ENCODE data around the gene NYAP2. TPM values are rescaled to one million over a fixed set of nuclear protein-coding genes. Genes with fewer than 3 reads are reported as not detected.
A peak's percentile ranks its signal among the peaks of the same experiment; 100 is the strongest.

NYAP2 gene
- total RNA-seq, 4 donors from 2014 or later, result 0.13 to 0.47 TPM; not detected in 2

DNA sequence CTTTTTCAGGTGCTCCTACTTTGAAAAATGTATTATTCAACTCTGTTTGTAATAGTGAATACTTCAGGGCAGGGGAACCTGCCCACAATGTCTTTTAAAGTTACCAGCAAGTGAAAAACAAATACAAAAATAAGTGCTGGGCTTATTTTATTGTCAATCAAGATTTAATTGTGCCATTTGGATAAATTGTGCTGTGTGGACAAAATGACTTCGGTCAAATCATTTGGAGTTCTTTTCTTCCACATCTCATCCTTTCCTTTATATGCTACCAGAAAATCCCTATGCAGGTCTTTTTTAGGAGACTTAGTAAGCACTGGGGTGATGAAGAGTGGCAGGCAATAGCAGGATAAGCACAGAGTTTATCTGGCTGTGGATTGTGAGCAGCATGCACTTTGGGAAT lies 63.9 kb downstream of the NYAP2 start:
- Histone ChIP-seq H3K9me3 (no peaks in the 10 kb centered on the region), H3K27ac (no peak overlapping the region), H3K36me3 (no peaks in the 10 kb centered on the region), H3K27me3 (no peaks in the 10 kb centered on the region), H3K4me1 (no peaks in the 10 kb centered on the region), H3K4me3 (no peak overlapping the region)
- ATAC-seq, result no peak
- TF ChIP-seq EP300 (IDR thresholded peaks at IDR 0.05) (no peak), POLR2A (IDR thresholded peaks at IDR 0.05) (no peak), POLR2AphosphoS5 (IDR thresholded peaks at IDR 0.05) (no peak)
- TF ChIP-seq, protein P1, sequence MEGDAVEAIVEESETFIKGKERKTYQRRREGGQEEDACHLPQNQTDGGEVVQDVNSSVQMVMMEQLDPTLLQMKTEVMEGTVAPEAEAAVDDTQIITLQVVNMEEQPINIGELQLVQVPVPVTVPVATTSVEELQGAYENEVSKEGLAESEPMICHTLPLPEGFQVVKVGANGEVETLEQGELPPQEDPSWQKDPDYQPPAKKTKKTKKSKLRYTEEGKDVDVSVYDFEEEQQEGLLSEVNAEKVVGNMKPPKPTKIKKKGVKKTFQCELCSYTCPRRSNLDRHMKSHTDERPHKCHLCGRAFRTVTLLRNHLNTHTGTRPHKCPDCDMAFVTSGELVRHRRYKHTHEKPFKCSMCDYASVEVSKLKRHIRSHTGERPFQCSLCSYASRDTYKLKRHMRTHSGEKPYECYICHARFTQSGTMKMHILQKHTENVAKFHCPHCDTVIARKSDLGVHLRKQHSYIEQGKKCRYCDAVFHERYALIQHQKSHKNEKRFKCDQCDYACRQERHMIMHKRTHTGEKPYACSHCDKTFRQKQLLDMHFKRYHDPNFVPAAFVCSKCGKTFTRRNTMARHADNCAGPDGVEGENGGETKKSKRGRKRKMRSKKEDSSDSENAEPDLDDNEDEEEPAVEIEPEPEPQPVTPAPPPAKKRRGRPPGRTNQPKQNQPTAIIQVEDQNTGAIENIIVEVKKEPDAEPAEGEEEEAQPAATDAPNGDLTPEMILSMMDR (IDR thresholded peaks at IDR 0.05), result no peak
- WGBS, 2 donors (ENCODE audit: low coverage in 1 of 2), result 71 to 88% methylated on average over 1 of the region's 1 CpG

DNA sequence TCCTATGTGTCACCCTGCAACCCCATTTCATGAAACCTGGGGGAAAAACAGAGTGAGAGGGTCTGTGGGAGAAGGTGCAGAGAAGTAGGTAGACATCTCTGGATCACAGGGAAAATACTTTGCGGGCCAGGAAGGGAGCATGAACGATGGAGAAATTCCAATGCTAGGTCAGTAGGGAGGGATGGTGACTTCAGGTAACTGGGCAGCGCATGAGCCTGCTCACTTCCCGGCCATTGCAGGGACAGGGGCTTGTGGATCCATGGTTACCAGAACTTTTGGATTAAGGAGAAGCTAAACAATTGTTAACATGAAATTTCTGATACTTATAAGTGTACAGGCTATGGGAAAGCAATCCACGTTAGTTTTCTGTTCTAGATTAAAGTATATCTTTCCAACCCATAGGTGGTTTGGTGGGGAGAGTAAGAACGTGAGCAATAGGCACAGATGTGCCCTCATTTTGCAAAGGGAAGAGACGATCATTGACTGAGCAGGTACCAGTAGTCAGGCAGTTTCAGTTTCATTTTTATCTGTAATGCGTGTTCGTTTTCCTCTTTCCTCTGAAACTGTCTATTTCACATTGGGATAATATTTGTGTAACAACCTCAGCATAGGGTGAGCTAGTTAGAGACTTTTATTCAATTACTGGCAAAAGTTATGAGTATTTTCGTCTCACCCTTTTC lies 65.0 kb downstream of the NYAP2 start:
- H3K36me3 ChIP-seq, result no peaks in the 10 kb centered on the region
- H3K4me3 ChIP-seq, result peak overlapping the region in 1 of 2 donors; percentile 6
- no peaks in the 10 kb centered on the region for H3K9me3 ChIP-seq
- H3K4me1 ChIP-seq, result no peaks in the 10 kb centered on the region
- no peak for ATAC-seq
- H3K27ac ChIP-seq, result no peak overlapping the region
- no peak for TF ChIP-seq EP300 (IDR thresholded peaks at IDR 0.05)
- no peak for TF ChIP-seq POLR2AphosphoS5 (IDR thresholded peaks at IDR 0.05)
- TF ChIP-seq, protein P1 (IDR thresholded peaks at IDR 0.05), result no peak
- 73 to 75% methylated on average over 4 to 9 of the region's 10 CpGs for WGBS, 2 donors (ENCODE audit: low coverage in 1 of 2)
- no peaks in the 10 kb centered on the region for H3K27me3 ChIP-seq

DNA sequence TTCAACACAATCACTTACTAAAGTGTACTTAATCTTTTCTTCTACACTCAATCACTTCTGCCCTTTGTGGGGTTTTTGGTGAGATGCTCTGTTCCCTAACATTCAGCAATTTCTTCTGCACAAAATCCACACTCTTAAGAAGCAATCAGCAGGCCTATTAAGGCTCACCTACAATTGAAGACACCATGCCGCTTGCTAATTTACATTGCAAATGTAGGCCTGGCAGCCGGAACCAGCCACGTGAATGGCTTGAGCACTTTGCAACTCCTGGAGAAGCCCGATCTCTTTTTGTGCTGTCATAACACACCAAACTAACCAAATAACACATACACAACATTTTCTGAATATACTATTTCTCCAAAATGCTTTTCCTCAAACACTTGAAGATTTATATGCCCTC lies 66.3 kb downstream of the NYAP2 start:
- no peaks in the 10 kb centered on the region for H3K4me1 ChIP-seq
- TF ChIP-seq, protein P1 (IDR thresholded peaks at IDR 0.05), result no peak
- no peaks in the 10 kb centered on the region for H3K36me3 ChIP-seq
- H3K9me3 ChIP-seq, result no peaks in the 10 kb centered on the region
- H3K27ac ChIP-seq, result no peak overlapping the region
- no peaks in the 10 kb centered on the region for H3K27me3 ChIP-seq
- no peak for ATAC-seq
- no peak overlapping the region for H3K4me3 ChIP-seq
- 81 to 83% methylated on average over 4 of the region's 4 CpGs for WGBS, 2 donors (ENCODE audit: low coverage in 1 of 2)

DNA sequence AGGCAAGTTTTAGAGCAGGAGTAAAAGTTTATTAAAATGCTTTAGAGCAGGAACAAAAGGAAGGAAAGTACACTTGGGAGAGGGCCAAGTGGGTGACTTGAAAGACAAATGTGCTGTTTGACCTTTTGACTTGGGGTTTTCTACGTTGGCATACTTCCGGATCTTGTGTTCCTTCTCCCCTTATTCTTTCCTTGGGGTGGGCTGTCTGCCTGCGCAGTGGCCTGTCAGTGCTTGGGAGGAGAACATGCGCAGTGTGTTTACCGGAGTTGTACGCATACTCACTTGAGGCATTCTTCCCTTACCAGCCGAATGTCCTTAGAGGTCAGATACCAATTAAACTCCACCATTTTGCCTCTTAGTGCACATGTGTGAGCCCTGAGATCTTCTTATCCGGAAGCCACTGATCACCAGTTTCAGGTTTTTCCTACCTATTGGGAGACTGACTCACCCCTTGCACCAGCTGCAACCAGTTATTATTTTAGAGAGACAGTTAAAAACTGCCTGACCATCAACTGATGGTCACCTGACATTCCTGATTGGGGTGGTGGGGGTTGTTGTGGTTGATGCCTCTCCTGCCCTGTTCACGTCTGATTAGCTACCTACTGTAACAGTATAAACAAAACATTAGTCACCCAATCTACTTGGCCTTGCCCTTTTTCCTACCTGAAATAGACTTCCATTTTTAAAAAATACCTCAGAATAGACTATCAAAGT lies 67.5 kb downstream of the NYAP2 start:
- no peak for ATAC-seq
- no peaks in the 10 kb centered on the region for H3K27me3 ChIP-seq
- WGBS, 2 donors (ENCODE audit: low coverage in 1 of 2), result 66 to 90% methylated on average over 2 to 7 of the region's 9 CpGs
- H3K4me3 ChIP-seq, result no peak overlapping the region
- no peak overlapping the region for H3K27ac ChIP-seq
- TF ChIP-seq POLR2AphosphoS5 (IDR thresholded peaks at IDR 0.05) (no peak), POLR2A (IDR thresholded peaks at IDR 0.05) (no peak), EP300 (IDR thresholded peaks at IDR 0.05) (no peak)
- TF ChIP-seq, protein P1 (IDR thresholded peaks at IDR 0.05), result no peak
- no peaks in the 10 kb centered on the region for H3K36me3 ChIP-seq
- no peaks in the 10 kb centered on the region for H3K4me1 ChIP-seq
- no peaks in the 10 kb centered on the region for H3K9me3 ChIP-seq

DNA sequence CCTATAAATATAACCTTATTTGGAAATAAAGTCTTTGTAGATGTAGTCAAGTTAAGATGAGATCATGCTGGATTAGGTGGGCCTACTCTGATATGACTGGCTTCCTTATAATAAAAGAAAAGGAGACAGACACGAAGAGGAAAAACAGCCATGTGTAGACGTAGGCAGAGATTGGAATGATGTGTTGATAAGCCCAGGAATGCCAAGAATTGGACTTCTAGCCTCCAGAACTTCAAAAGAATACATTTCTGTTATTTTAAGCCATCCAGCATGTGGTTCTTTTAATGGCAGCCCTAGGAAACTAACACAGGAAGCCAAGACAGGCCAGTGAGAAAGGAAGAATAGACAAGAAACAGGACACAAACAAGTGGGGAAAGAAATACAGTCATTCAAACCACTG lies 68.6 kb downstream of the NYAP2 start:
- H3K4me1 ChIP-seq, result no peaks in the 10 kb centered on the region
- no peaks in the 10 kb centered on the region for H3K27me3 ChIP-seq
- TF ChIP-seq EP300 (IDR thresholded peaks at IDR 0.05) (no peak), POLR2AphosphoS5 (IDR thresholded peaks at IDR 0.05) (no peak), POLR2A (IDR thresholded peaks at IDR 0.05) (no peak)
- TF ChIP-seq, protein P1 (IDR thresholded peaks at IDR 0.05), result no peak
- no peak for ATAC-seq
- no peaks in the 10 kb centered on the region for H3K9me3 ChIP-seq
- H3K27ac ChIP-seq, result no peak overlapping the region
- WGBS, 2 donors (ENCODE audit: low coverage in 1 of 2), result 33 to 40% methylated on average over 2 of the region's 2 CpGs
- no peak overlapping the region for H3K4me3 ChIP-seq
- H3K36me3 ChIP-seq, result no peaks in the 10 kb centered on the region

Data from gastroesophageal sphincter (tissue), 4 donors.